ENCODE data around the gene NUDCD3.

NUDCD3 gene

DNA sequence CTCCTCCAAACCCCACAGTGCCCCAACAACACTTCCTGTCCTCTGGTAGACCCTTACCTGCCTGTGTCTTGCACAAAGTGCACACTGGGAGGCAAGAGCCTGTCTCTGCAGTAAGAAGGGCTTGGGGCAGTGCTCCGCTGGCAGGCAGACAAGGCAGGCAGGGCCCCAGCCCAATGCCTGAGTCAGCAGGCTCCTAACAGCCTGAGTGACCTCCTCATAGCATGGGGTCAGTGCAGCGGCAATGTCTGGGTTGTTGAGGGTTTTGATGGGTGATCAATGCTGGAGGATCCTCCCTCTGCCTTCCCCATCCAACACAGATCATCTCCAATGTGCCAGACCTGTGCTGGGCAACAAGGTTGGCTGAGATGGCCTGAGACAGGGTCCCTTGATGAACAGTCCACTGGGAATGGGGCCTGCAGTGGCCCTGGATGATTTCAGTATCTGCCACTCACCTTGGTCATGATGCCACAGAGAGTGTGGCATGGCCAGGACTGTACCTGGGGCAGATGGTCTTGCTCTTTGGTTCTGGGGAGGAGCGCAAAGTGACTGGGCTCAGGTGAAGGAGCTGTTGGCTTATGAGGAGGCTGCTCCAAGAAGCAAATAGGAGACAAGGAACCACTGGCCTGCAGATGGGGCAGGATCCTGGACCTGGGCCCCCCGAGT, 109.5 kb downstream of the NUDCD3 start:
- no peak for DNase-seq

DNA sequence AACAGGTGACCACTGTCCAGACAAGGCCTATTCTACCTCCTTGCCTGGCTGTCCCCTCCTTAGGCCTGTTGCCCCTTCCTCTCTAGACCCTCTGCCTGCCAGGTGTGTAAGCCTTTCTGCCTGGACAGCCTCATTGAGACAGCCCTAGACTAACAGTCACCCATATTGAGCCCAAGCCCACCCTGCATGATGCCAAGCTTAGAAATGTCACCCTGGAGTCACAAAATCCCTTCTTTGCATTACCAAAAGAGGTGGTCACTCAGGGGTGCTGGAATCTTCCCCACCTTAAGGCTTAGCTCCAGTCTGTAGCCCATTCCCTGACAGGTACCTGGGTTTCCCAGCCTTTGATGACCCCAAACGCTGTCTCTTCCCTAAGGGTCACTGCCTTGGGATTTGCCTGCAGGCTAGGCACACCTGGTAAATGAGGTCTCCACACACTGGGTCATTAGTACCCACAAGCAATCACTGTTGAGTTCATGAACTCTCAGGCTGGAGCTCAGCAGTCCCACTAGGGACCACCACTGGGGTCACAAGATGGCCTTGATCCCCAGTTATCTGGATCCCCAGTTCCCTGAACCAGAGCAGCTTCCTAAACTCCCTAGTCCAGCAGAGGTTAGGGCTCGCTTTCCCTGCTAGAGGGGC, 110.1 kb downstream of the NUDCD3 start:
- no peak for DNase-seq

DNA sequence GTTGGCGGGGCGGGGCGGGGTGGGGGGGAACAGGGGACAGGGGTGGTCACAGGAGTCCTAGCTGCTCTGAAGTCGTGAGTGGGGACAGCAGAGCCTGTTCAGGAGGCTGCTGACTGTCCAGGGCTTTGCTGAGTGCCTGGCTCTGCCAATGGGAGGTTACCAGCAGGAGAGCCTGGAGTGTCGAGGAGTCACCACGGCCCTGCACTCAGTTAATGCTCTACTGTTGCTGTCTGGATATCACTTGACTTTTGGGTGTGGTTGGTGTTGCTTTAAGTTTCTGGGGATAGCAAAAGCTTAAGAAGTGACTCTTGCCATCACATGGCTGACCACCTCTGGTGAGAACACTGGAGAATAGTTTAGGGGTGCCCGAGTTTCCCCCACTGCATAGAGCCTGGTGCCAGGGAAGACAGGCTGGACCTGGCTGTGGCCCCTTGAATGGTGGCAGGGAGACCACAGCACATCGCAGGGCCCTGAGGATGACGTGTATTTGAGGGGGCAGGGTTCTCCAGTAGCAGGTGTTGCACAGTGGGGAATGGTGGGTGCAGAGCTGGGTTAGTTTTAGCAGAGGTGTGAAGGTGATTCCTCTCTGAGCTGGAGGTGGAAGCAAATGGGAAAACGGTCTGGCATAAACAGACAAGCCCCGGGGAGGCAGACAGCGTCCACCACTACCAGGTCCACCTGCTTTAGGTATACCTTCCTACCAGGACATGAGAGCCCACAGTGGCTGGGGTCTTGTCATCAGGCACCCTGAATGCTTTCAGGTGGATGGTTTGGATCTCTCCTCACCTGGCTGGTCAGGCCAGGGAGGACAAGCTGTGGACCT, 110.9 kb downstream of the NUDCD3 start:
- DNase-seq, result no peak

DNA sequence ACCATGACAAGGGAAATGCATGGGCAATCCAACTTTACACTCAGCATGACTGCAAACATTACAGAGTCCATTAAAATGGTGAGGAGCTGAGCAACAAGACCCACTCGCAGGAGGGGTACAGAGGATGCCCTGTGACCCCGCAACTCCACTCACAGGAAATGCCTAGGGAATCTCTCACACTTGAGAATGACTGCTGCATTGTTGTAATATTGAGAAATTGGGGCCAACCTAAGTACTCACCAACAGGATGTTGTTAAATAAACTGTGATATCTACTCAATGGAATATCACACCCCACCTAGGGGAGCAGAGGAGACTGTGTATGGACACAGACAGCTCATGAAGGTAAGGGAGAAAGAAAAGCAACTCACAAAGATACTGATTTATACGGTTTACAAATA, 111.7 kb downstream of the NUDCD3 start:
- DNase-seq, result no peak

DNA sequence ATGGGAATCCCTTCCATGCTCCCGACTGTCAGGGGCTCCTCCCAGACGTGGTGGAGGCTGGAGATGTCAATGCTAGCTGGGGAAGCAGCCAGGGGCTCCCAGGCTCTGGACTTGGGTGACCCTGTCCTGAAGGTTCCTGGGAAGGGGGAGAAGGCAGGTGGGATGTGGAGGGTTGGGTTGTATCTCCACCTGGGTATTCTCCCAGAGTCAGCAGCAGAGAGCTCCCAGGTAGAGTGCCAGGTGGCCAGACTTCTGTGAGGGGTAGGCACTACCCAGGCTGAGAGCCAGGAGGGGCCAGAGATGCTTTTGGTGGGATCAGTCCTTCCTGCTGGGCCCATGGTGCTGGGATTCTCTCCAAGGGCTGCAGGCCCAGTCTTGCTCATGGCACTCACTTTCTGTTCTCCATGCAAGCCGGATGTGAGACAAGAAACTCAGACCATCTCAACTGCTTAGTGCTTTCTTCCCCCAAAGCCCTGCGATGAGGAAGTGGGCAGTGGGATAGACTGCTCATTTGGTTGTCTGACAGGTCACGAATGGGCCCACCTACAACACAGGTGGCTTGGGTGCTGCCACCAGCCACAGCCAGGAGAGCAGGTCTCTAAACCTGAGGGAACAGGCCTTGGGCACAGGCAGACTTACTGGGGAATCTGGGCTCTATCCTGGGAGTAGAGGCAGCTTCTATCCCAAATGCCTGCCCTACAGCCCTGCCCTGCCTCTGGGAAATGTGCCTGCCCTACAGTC, 112.6 kb downstream of the NUDCD3 start:
- no peak for DNase-seq

DNA sequence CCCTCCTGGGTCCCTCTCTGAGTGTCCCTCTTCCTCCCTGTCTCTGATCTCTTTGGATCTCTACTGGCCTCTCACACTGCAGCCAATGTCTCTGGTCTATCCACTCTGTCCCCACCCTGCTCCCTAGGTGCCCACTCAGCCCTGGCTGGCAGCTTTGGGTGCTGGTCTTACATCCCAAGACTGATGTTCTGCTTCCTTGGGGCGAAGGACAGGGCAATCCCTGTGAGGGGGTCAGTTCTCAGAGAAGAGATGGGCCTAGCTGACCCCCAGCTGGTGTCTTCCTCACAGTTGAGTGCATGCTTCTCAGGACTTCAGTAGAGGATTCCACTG, 113.4 kb downstream of the NUDCD3 start:
- DNase-seq, result no peak

DNA sequence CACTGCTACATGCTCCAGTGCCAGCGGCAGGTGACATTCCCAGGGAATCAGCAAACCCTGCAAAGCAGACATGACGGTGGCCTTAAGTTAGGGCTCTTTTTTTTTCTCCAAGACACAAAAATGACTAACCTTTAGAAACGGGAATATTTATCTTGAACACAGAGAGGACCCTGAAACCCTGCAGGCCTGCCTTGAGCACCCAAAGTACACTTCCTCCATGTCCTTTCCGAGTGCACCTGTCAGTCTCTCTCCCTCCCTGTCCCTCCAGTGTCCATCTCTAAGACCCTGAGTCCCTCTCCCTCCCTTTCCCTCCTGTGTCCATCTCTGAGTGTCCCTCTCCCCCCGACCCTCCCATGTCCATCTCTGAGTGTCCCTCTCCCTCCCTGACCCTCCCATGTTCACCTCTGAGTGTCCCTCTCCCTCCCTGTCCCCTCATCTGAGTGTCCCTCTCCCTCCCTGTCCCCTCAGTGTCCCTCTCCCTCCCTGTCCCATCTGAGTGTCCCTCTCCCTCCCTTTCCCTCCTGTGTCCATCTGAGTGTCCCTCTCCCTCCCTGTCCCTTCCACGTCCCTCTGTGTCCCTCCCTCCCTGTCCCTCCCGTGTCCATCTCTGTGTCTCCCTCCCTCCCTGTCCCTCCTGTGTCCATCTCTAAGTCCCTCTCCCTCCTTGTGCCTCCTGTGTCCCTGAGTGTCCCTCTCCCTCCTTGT, 113.9 kb downstream of the NUDCD3 start:
- DNase-seq, result no peak

DNA sequence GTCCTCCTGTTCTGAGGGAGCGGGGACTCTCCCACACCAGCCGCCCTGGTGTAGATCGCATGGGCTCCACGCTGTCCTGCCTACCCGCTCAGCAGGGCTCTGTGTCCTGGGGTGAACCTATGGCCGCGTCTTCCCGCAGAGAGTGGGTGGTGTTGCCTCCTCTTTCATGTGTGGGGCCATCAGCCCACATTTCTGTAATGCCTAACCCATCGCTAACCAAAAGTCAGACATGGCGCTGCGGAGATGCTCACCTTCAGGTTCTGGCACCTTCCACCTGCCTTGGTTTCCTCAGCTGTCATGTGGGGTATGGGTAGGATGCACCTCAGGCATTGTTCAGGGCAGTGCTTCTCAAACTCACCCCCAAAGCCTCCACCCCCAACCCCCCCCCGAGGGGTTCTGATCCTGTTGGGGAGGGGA, 114.5 kb downstream of the NUDCD3 start:
- DNase-seq, result no peak

DNA sequence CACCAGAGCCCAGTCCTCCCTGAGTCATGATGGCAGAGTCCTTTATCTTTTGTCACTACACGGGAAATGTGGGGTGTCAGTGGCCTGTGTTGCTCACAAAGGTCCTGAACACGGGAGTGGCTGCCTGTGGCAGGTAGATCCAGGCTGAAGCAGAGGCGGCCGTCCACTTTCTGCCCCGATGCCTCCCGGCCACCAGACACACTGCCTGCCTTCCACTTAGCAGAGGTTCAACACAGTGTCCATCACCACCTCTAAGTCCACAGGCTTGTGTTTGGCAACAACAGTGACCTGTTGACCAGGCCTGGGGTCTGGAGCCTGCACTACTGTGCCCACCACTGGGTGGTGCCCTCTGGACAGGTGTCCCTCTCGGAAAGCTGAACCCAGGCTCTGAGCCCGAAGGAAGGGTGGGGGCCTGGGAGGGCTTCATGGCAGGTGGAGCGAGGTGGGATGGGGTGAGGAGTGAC, 115.2 kb downstream of the NUDCD3 start:
- DNase-seq, result no peak

DNA sequence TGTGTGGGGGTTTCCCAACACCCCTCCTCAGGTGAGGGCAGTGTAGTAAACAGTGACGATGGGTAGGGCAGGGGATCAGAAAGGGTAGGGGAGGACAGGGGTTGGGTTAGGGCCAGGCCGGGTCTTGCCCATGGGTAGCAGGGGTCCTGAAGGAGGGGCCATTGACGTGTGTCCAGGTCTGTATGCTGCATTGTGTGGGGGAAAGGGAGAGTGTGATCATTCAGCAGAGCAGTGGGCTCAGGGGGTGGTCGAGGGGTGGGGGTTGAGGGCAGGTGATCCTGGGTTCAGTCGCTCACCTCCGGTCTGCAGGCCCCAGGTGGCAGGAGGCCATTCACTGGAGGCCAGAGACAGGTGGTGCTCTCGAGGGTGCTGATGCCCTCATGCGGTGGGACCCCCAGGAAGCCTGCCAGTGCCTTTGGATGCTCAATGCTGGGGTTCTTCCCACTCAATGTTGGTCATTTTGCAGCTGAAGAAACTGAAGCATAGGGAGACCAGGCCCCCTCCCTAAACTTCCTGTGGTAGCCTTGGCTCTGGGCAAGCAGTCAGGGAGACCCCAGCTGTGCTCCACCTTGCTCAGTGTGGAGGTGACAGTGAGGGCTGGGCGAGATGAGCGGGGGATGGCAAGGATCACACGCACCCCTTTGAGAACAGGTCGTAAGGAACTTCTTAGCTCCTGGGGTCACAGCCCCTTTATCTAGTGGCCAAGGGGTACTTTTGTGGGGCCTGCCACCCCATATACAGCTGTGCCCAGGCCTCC, 116.3 kb downstream of the NUDCD3 start:
- DNase-seq, result no peak

DNA sequence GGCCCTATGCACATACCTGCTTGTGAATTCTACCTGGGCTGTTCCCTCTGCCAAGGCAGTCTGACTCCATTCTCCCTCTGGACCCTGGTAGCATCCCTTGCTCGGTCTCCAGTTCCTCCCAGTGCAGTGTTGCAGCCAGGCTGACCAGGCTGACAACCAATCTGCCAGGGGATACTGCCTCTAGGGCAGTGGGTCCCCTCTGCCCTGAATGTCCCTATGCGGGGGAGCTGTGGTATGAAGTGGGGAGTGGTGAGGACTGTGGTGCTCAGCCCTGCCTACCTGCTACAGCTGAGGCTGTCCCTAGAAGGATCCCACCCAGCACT, 117.1 kb downstream of the NUDCD3 start:
- no peak for DNase-seq

DNA sequence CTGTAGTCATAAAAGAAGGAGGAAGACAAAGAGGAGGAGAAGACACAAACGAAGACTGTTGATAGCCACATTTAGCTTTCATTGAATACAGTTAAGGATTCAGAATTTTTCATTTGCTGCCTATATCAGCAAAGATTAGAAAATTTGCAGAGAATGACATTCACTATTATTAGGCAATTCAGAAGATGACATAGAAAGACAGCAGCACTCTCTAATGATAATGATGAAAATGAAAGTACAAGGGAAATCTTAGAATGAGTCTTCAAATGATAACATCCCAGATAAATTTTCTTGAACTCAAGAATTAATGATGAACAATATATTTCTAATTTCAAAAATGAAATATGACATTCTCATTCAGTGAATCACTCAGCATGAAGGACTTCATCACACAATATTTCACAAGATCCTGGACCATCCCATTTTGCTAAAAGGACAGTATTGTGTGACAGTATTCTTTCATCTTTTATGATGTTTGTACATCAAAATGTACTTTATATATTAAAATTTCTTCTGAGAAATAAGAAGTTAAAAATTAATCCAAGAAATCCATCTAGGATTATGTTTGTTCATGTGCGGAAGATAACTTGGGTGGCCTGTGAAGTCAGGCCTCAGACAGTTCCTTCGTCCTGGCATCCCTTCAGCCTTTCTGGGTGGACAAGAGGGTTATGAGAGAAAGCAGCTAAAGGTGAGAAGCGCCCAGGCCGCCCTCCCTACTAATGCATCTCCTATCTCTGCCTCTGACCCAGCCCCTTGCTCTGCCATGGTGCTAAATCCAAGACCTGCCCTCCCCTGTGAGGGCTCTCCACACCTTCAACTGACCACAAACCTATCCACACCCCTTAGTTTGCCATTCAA, 117.7 kb downstream of the NUDCD3 start:
- no peak for DNase-seq

DNA sequence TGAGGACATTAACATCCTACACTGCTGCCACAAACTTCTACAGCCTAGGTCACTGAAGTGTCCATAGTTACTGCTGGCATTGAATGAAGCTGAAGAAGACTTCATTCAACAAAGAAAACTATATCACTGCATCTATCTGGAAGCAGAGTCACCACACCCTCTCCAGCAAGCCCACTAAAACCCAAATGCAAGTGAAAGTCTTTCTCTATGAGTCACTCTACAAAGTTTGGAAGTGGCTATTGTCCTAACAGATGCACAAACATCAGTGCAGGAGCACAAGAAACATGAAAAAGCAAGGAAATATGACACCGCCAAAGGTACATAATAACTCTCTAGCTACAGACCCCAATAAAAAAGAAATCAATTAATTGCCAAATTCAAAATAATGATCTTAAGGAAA, 121.6 kb downstream of the NUDCD3 start:
- DNase-seq, result no peak

DNA sequence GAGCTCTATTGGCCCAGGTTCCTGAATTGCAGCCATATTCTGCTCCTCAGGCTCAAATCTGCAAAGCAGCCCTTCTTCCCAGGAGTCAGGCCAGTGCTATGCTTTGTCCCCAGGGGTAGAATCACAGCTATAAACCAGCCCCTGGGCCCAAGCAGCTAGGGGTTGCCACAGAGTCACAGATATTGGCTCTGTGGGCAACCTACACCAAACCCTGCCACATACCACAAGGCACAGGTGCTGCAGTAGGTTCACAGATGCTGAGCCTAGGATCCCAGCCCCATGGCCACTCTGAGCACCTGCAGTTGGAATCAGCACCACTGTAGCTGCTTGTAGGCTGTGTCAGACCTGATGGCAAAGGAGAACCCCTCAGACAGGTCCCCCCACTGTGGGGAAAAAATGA, 122.0 kb downstream of the NUDCD3 start:
- DNase-seq, result no peak

DNA sequence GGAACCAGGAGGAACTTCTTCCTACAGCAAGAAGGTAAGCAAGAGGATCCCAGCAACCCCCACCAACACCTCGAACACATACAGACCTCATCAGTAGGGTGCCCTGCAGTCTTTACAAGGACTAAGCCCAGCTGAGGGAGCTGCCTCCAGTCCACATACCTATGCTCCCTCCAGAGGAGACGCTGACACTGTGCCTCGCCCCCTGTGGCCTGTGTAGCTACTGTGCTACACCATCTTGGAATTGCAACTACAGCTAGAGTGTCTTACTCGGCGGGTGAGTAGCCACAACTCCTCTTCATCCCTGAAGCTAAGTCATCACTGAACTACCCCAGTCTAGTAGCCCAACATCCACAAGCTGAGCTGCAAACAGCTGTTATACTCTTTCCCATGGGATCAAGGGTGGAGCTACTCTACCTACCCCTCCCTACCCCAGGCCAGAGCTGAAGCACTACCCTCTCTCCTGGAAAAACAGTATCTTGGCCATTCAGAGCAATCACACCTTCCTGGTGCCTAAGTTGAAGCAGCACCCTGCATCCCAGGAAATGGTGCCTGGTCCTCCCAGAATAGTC, 122.9 kb downstream of the NUDCD3 start:
- DNase-seq, result no peak

DNA sequence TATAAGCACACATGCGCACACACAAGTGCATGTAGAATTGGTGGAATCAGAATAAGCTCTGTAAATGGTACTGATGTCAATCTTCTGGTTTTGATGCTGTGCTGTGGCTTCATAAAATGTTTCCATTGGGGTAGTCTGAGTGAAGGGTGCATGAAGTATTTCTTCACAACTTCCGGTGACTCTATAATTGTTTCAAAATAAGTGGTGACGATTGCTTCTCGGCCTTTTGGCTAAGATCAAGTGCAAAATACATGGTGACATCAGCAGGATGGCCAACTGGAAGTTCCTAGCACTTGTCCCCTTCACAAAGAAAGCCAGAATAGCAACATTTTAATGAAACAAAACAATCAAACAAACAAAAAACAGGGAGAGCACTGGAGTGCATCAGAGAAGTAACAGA, 123.5 kb downstream of the NUDCD3 start:
- no peak for DNase-seq

DNA sequence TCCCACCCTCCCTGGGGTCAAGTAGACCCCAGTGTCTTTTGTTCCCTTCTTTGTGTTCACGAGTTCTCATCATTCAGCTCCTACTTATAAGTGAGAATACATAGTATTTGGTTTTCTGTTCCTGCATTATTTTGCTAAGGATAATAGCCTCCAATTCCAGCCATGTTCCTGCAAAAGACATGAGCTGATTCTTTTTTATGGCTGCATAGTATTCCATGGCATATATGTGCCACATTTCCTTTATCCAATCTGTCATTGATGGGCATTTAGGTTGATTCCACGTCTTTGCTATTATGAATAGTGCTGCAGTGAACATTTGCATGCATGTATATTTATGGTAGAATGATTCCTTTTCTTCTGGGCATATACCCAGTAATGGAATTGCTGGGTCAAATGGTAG, 136.8 kb downstream of the NUDCD3 start:
- DNase-seq, result no peak

DNA sequence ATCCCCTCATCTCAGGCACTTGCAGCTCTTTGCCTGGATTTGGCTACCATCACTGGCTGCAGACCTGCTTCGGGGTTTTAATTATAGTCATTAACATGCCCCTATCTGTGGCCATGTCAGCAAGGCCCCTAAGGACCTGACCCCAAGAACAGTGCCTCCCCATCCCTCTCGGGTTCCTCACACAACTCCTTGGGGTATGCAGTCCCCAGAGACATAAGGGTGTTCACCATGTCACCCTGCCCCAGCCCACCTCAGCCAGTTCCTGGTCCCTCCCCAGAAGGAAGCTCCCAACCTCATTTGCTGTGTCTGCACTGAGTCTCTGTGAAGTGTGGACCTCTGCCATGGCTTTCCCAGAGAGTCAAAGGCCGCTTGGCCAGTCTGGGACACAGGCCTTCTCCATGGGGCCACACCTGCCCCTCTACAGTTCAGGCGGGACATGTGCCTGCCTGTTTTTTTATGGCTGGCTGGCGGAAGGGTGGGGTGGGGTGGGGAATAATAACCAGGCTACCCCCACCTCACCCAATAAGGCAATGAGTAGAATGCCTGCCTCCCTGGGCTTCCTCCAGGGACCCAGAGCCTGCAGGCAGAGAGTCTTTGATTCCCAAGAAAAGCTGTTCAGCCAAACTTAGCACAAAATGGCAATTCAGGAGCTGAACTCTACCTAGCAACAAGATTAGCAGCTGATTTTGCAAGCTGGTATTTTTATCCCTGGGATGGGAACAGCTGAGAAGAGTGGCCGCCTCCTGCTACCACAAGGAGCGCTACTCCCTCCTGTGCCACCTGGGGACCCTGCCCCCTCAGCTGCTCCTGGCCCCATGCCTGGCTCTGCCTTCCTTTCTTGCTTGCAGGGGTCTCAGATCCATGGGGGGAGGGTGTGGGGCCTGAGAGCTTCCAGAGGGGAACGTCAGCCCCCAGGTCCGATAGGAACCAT, 141.3 kb downstream of the NUDCD3 start:
- no peak for DNase-seq

DNA sequence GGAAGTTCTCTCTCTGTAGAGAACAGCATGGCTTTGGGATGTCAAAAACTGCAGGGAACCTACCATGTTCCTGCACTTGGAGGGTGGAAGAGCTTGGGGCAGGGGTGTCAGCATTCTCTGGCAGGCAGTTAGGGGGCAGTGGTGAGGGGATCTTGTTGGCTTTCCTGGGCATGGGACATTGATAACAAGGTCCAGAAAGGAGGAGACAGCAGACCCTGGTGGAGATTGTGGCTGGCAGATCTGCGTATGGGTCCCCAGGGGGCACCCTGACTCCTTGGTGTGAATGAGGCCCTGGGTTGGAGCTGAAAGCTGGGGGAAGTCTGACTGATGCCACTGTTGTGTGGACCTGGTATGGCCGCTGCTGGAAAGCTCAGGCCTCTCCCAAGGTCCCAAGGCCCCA, 142.2 kb downstream of the NUDCD3 start:
- DNase-seq, result no peak
